B cell (primary cell): ENCODE measurements around the gene PLEKHM1. TPM values are rescaled to one million over a fixed set of nuclear protein-coding genes. Genes with fewer than 3 reads are reported as not detected.

Experiments
- ATAC-seq: fragments of 200-7000 bp; cut with Tn5 transposase; one replicate; pipeline ENCODE4 v1.10.0; 2021; ENCODE audit warnings: low read depth, mild to moderate bottlenecking, moderate number of reproducible peaks, moderate library complexity
- CTCF ChIA-PET: fragments of 350-600 bp; sonication (Branson Sonifier 250); formaldehyde crosslinking; loops from one replicate; lab custom pipeline; 2021; ENCODE audit warnings: antibody characterized with exemption, inconsistent platforms; lab: Charles Lee
- POLR2A ChIA-PET: fragments of 350-600 bp; sonication (Branson Sonifier 250); formaldehyde crosslinking; loops from one replicate; lab custom pipeline; 2021; ENCODE audit warnings: antibody characterized with exemption; lab: Charles Lee
- DNase-seq: peaks from one replicate; pipeline ENCODE4 v3.0.0; 2013
- H2AFZ ChIP-seq: 2 replicates; pipeline ENCODE4 v1.6.1; 2012; ENCODE audit warnings: mild to moderate bottlenecking, low read depth, low read length; ENCODE audit not compliant: insufficient read depth, poor library complexity, severe bottlenecking
- H3K27ac ChIP-seq, 2 donors: 1 replicate in 1 of 2; 2 replicates in 1 of 2; pipeline ENCODE4 v1.5.1; 2012 to 2013; ENCODE audit warnings: low read length in 2 of 2, mild to moderate bottlenecking in 2 of 2, moderate library complexity in 1 of 2
- H3K27me3 ChIP-seq, 4 experiments: fragments of 200-600 bp in 1 of 4; sonication (generic) in 1 of 4; replicated peaks in 1 of 4; 1 replicate in 2 of 4; 2 replicates in 2 of 4; pipeline versions ENCODE4 v1.6.1 to v1.7.0; 2013 to 2016; ENCODE audit warnings: low read length in 3 of 4, mild to moderate bottlenecking in 2 of 4, mixed read lengths in 1 of 4, moderate library complexity in 1 of 4; ENCODE audit not compliant: insufficient read depth in 4 of 4, control insufficient read depth in 3 of 4; ENCODE audit errors: control extremely low read depth in 1 of 4
- H3K36me3 ChIP-seq, 2 experiments: replicated peaks in 1 of 2; 1 replicate in 1 of 2; 2 replicates in 1 of 2; pipeline versions ENCODE4 v1.6.1 to v1.7.1; 2013; ENCODE audit warnings: low read length in 1 of 2; ENCODE audit not compliant: insufficient read depth in 2 of 2, control insufficient read depth in 1 of 2; ENCODE audit errors: control extremely low read depth in 1 of 2, extremely low read depth in 1 of 2
- H3K4me1 ChIP-seq, 2 donors: fragments of 200-600 bp in 1 of 2; sonication (generic) in 1 of 2; 1 replicate in 1 of 2; 2 replicates in 1 of 2; pipeline versions ENCODE4 v1.5.1 to v1.6.1; 2013 to 2017; ENCODE audit warnings: low read length in 2 of 2; ENCODE audit not compliant: control insufficient read depth in 2 of 2, insufficient read depth in 2 of 2
- H3K4me2 ChIP-seq: replicated peaks from 2 replicates; pipeline ENCODE3; 2012; ENCODE audit warnings: mild to moderate bottlenecking, low read depth, low read length; ENCODE audit not compliant: poor library complexity, severe bottlenecking
- H3K4me3 ChIP-seq, 5 experiments: fragments of 200-600 bp in 1 of 5; sonication (generic) in 1 of 5; 1 replicate in 3 of 5; 2 replicates in 2 of 5; pipeline versions ENCODE4 v1.5.1 to v1.7.0; 2011 to 2016; ENCODE audit warnings: low read length in 4 of 5, mild to moderate bottlenecking in 4 of 5, low read depth in 2 of 5, control low read depth in 1 of 5, moderate library complexity in 1 of 5; ENCODE audit not compliant: insufficient read depth in 1 of 5; ENCODE audit errors: control extremely low read depth in 1 of 5, extremely low read depth in 1 of 5
- H3K79me2 ChIP-seq: fragments of 200-600 bp; sonication (generic); one replicate; pipeline ENCODE4 v1.6.0; 2016; ENCODE audit warnings: low read length; ENCODE audit not compliant: control insufficient read depth, insufficient read depth
- H3K9ac ChIP-seq: fragments of 200-600 bp; sonication (generic); 2 replicates; pipeline ENCODE4 v1.6.1; 2017; ENCODE audit warnings: mild to moderate bottlenecking, low read length, moderate library complexity
- H3K9me3 ChIP-seq, 3 donors: one replicate each; pipeline versions ENCODE4 v1.6.1 to v1.7.1; 2013; ENCODE audit warnings: low read length in 2 of 3; ENCODE audit not compliant: control insufficient read depth in 2 of 3, insufficient read depth in 1 of 3; ENCODE audit errors: control extremely low read depth in 1 of 3
- H4K20me1 ChIP-seq: 2 replicates; pipeline ENCODE4 v1.6.0; 2012; ENCODE audit warnings: mild to moderate bottlenecking, low read length; ENCODE audit not compliant: insufficient read depth, control insufficient read depth, poor library complexity, severe bottlenecking
- H3K27ac Mint-ChIP-seq: one replicate; pipeline ENCODE4 v1.8.0; 2021; ENCODE audit warnings: mixed read lengths
- H3K27me3 Mint-ChIP-seq: one replicate; pipeline ENCODE4 v1.8.0; 2021; ENCODE audit warnings: mixed read lengths
- H3K4me1 Mint-ChIP-seq: one replicate; pipeline ENCODE4 v1.8.0; 2021; ENCODE audit warnings: mixed read lengths
- H3K4me3 Mint-ChIP-seq: one replicate; pipeline ENCODE4 v1.8.0; 2021; ENCODE audit warnings: mixed read lengths
- H3K9me3 Mint-ChIP-seq: one replicate; pipeline ENCODE4 v1.8.0; 2022; ENCODE audit warnings: mixed read lengths; ENCODE audit not compliant: insufficient read depth
- CTCF ChIP-seq: fragments of 200-600 bp; IDR thresholded peaks from one replicate; pipeline ENCODE4 v1.8.0; 2022; ENCODE audit warnings: antibody characterized with exemption, mild to moderate bottlenecking
- EZH2 ChIP-seq: IDR thresholded peaks from 2 replicates; pipeline ENCODE4 v1.6.1; 2012; ENCODE audit warnings: borderline replicate concordance, low read depth, mild to moderate bottlenecking, moderate library complexity, low read length; ENCODE audit not compliant: insufficient read depth, poor library complexity, severe bottlenecking
- WGBS: methylation state at CpG from one replicate; pipeline ENCODE4 v1.1.5; 2013; ENCODE audit warnings: missing lambda C conversion rate; ENCODE audit not compliant: insufficient coverage; 5-methylcytosine and 5-hydroxymethylcytosine counted together
- intact Hi-C: fragments of 100-400 bp; cut with micrococcal nuclease; formaldehyde crosslinking; loops from one replicate; pipeline ENCODE4 v1.10.0; 2022
- polyA plus RNA-seq: library from polyadenylated mRNA; depleted of rRNA; stranded (reverse); fragments of >200 nt; gene quantifications from 2 replicates; pipeline ENCODE4 v1.2.3, GENCODE V29; 2012
- total RNA-seq, 2 donors: library from RNA; stranded (reverse); fragments of 120-200 nt in 1 of 2; gene quantifications; 1 replicate in 1 of 2; 2 replicates in 1 of 2; pipeline versions ENCODE4 v1.2.3 to v1.2.4, GENCODE V29; 2013 to 2022

The PLEKHM1 gene
- total and polyA plus RNA-seq, 2 donors (not counting 1 experiment from before 2014, with no cell fraction given), result 26.2 to 73.9 TPM

GRCh38 chr17:45398800-45399199, 91.7 kb downstream of the PLEKHM1 start:
- TF ChIP-seq EZH2 (no peak), CTCF (no peak)
- Histone ChIP-seq H3K4me1 (no peaks in the 10 kb centered on the region), H3K27ac (no peak overlapping the region), H2AFZ (no peak overlapping the region), H3K4me3 (no peak overlapping the region), H3K27me3 (no peaks in the 10 kb centered on the region), H3K79me2 (peaks cover 10% of the 10 kb centered on the region), H3K4me2 (no peak overlapping the region), H3K36me3 (peaks cover 0 to 94% of the 10 kb centered on the region in 2 experiments), H3K9ac (no peak overlapping the region), H4K20me1 (peaks cover 56% of the 10 kb centered on the region), H3K9me3 (no peaks in the 10 kb centered on the region)
- Mint-ChIP-seq H3K27ac (peak overlapping the region; percentile 41), H3K9me3 (no peaks in the 10 kb centered on the region), H3K27me3 (no peaks in the 10 kb centered on the region), H3K4me3 (no peak overlapping the region), H3K4me1 (peaks cover 5% of the 10 kb centered on the region)
- 68% methylated on average over 3 of the region's 5 CpGs for whole genome bisulfite sequencing
- DNase-seq (no peak), ATAC-seq (no peak)
- intact Hi-C loops, result no loop called here
- ChIA-PET CTCF (interaction anchor here (1.2 to 9.1 kb wide), 2 partner anchors 12 to 13 kb away, joined by 4 to 70 read pairs; no protein-coding TSS in a partner anchor), POLR2A (interaction anchor here (1.0 kb wide), 1 partner anchor 11 kb away, joined by 3 read pairs; no protein-coding TSS in a partner anchor)

GRCh38 chr17:45397796-45398195, 92.7 kb downstream of the PLEKHM1 start:
- Histone ChIP-seq H3K27me3 (no peaks in the 10 kb centered on the region), H3K79me2 (peaks cover 2% of the 10 kb centered on the region), H3K9me3 (no peaks in the 10 kb centered on the region), H3K36me3 (peaks cover 0 to 88% of the 10 kb centered on the region in 2 experiments), H3K4me3 (no peak overlapping the region), H3K4me1 (no peaks in the 10 kb centered on the region), H3K4me2 (no peak overlapping the region), H3K9ac (no peak overlapping the region), H2AFZ (no peak overlapping the region), H3K27ac (no peak overlapping the region), H4K20me1 (peaks cover 46% of the 10 kb centered on the region)
- Mint-ChIP-seq H3K27ac (no peak overlapping the region), H3K27me3 (no peaks in the 10 kb centered on the region), H3K4me1 (peaks cover 5% of the 10 kb centered on the region), H3K9me3 (no peaks in the 10 kb centered on the region), H3K4me3 (no peak overlapping the region)
- DNase-seq (no peak), ATAC-seq (no peak)
- ChIA-PET POLR2A (interaction anchor here (1.0 kb wide), 1 partner anchor 12 kb away, joined by 3 read pairs; no protein-coding TSS in a partner anchor), CTCF (interaction anchor here (0.8 to 18.7 kb wide), 6 partner anchors 10 to 120 kb away, joined by 3 to 520 read pairs (median 4); no protein-coding TSS in a partner anchor)
- intact Hi-C loops, result no loop called here
- WGBS, result 98% methylated on average over 5 of the region's 5 CpGs
- no peak for TF ChIP-seq CTCF
